Fibroblast of skin of back (primary cell): ENCODE data around the gene TTLL13.
A peak's percentile ranks its signal among the peaks of the same experiment; 100 is the strongest.
"Not testable (repeated sequence)": the region's sequence is repeated elsewhere in the genome, so short reads cannot be mapped to it uniquely, and the experiment has no call there.

Experiments
- DNase-seq: peaks from one replicate; pipeline ENCODE4 v3.0.0-alpha.2; 2013

TTLL13 gene

GRCh38 chr15:90234096-90234988, 15.0 kb upstream of the TTLL13 start, which contains the start of gene GDPGP1:
GDPGP1 (plus strand) TSS chr15:90234209; CDS start chr15:90240909, 6,700 bp downstream.
- DNase-seq = no peak

- DNase-seq = no peak
These were observed 10.0 kb upstream of the TTLL13 start for GRCh38 chr15:90239371-90239770.

DNA sequence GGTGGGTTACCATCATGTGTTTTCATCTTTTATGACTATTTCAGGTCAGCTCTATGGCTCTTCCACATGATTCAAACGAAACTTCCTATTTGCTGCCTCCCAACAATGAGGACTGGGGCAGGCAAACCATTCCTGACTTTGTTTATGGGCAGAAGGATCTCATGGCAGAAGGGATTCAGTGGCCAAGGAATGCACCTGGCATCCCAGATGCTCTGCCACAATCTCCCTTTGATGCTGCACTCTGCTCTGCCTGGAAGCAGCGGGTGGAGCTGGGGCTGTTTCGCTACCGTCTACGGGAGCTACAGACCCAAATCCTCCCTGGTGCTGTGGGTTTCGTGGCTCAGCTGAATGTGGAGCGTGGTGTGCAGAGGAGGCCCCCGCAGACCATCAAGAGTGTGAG, 8.5 kb upstream of the TTLL13 start:
- no peak for DNase-seq

- no peak for DNase-seq
These were observed 7.8 kb upstream of the TTLL13 start for GRCh38 chr15:90241343-90242192.

DNA sequence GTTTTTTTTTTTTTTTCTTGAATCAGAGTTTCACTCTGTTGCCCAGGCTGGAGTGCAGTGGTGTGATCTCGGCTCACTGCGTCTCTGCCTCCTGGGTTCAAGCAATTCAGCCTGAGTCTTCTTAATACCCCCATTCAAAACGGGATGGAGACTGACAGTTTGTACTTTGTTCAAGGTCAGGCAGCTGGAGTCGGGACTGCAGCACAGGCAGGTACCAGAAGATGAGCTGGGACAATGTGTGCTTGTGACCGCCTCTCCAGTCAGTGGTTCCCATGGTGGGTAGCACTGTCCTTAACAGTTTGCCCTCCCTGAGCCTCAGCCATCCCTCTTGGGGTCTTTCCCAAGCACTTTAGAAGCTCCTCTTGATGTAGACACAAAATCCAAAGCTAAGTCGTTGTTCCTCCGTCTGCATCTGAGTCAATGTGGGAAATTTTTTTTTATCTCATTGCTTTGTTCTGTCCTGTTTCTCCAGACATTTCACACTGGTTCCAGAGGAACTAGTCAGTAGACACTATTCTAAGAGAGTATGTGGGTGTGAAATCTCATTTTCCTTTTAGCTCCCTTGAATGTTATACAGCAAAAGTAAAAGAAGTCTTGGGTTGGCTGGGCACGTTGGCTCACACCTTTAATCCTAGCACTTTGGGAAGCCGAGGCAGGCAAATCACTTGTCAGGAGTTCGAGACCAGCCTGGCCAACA, 5.3 kb upstream of the TTLL13 start:
- no peak for DNase-seq

GRCh38 chr15:90248789-90249202, 560 bp upstream of the TTLL13 start:
- DNase-seq = no peak

DNA sequence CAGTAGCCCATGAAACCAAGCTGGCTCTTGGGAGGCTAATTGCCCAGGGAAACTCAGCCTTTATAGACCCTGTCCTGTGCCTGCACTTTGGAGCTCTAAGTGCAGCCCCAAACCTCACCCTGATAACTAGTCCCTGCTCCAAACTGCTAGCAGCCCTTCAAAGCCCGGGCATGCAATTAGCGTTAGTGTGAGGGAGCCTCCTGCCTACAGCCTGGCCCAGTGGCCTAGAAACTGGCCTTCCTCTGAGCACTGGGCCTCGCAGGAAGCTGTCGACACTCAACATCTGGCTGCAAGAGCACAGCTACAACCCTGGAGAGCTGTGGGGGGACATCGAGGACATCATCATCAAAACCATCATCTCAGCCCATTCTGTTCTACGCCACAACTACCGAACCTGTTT, 8.4 kb downstream of the TTLL13 start:
- DNase-seq = no peak

DNA sequence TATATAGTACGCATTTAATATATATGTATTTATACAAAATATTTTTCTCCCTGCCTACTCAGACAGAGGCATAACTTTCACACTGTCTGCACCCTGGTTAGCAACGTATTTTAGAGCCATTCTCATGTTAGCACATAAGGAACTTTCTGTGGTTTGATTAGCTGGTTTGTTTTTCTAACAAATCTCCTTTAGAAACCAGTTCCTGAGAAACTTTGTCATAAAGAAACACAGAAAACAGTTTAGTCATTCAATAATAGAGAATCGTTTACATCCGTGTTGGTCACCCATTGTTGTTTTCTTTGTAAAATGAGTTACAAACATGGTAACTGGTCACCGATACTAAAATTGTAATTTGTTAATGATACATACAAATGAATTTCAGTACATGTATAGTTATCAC, 10.2 kb downstream of the TTLL13 start:
- DNase-seq = peak; percentile 25

DNA sequence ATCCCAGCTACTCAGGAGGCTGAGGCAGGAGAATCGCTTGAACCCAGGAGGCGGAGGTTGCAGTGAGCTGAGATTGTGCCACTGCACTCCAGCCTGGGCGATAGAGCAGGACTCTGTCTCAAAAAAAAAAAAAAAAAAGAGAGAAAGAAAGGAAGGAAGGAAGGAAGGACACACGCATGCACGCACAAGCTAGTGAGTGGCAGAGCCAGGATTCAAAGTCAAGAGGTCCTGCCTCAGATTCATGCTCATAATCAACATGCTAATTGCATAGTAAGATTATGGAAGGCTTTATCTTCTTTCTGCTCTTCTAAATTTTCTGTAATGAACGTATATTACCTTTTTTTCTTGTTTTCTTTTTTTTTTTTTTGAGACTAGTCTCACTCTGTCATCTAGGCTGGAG, 11.4 kb downstream of the TTLL13 start:
- not testable (repeated sequence) for DNase-seq

DNA sequence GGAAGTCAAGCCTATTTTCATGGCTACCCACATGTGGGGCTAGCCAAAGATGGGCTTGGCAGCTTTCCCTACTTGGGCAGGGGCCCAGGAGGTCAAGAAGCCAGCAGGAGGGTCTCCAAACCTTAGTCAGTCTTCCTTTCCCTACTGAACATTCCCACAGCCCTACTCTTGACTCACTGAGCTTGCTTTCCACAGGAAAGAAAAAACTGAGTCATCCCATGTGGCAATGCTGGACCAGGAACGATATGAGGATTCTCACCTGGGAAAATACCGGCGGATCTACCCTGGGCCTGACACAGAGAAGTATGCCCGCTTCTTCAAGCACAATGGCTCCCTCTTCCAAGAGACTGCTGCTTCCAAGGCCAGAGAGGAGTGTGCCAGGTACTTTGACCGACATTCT, 12.5 kb downstream of the TTLL13 start:
- DNase-seq = no peak

GRCh38 chr15:90262426-90262825, 13.1 kb downstream of the TTLL13 start:
- no peak for DNase-seq

DNA sequence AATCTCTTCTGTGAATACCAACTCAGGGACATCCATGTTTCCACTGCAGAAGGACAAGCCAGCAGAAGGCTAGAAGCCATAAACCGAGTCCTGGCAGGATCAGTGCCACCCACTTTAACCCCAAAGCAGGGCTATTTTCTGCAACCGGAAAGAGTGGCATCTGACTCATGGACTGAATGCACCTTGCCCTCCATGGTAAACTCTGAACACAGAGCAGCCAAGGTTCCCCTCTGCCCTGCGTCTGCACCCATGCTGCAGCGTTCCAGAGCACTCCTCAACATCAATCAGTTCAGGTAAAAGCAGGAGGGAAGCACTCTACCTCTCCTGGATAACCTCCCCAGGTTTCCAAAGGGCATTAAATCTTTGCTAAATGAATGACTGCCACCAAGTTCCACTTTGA, 15.3 kb downstream of the TTLL13 start:
- no peak for DNase-seq

DNA sequence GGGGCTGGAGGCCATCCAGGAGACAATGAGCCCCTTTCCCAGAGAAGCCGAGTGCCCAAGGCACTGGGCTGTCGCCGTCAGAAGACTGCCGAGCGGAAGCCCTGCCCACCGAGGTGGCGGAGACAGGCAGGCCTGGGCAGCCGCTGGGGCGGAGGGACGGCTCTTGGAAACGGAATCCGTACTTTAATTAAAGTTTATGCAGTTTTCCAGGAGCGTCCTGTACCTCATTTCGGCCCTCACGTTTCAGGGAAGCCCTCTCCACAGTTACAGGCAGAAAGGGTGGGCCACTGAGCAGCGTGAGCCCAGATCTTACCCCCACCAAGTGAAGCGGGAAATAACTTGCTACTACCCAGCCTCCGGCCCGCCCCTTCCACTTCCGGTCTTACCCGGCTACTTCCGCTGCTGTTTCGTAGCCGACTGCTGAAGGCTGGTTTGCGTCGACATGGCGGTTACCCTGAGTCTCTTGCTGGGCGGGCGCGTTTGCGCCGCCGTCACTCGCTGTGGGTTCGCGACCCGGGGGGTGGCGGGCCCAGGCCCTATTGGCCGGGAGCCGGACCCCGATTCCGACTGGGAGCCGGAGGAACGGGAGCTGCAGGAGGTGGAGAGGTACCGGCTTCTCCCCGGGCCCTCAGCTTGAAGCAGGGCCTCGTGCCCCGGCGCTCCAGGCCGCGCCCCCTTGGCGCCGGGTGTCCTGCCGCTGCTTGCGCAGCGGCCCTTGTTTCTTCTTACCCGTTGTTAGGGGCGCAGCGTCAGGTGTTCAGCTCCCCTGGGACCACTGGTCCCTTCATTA, 16.1 kb downstream of the TTLL13 start, which contains the start of gene NGRN:
Gene NGRN, plus strand, starts transcription at position 402 of the 790 bp plus-strand sequence. Its CDS starts 41 bp downstream, at position 443.
- peak; percentile 92 for DNase-seq

- peak; percentile 39 for DNase-seq
These were observed 16.7 kb downstream of the TTLL13 start for GRCh38 chr15:90266061-90266431.

DNA sequence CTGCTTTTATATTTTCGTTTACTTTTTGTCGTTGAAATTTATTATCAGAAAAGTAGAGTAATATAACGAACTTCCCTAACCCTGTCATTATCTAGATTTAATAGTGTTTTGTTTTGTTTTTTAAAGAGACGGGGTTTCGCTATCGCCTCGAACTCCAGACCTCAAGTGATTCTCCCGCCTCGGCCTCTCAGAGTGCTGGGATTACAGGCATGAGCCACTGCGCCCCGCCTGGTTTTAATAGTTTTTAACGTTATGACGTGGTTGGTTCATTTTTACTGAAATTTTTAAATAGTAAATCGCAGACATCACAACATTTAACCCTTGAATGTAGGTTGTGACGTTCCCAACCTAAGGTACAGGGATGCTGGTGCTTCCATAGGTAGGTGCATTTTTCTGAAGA, 17.1 kb downstream of the TTLL13 start:
- peak; percentile 36 for DNase-seq

DNA sequence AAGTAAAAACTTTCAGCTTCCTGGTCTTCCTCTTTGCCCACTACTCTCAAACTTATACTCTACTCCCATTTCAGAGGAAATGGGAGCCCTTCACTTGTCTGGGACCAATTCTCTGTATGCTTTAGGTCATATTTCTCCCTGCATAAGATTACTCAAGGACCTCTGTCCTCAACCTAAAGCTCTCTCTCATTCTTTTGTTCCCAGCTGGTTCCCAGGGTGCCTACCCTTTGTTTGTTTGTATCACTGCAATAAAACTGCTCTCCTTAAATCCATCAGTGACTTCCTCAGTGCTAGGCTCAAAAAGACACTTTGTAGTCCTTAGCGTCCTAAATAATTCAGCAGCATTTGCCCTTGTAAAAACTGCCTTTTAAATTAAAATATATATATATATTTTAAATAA, 19.1 kb downstream of the TTLL13 start:
- DNase-seq = no peak

GRCh38 chr15:90270502-90271150, 21.3 kb downstream of the TTLL13 start:
- no peak for DNase-seq

DNA sequence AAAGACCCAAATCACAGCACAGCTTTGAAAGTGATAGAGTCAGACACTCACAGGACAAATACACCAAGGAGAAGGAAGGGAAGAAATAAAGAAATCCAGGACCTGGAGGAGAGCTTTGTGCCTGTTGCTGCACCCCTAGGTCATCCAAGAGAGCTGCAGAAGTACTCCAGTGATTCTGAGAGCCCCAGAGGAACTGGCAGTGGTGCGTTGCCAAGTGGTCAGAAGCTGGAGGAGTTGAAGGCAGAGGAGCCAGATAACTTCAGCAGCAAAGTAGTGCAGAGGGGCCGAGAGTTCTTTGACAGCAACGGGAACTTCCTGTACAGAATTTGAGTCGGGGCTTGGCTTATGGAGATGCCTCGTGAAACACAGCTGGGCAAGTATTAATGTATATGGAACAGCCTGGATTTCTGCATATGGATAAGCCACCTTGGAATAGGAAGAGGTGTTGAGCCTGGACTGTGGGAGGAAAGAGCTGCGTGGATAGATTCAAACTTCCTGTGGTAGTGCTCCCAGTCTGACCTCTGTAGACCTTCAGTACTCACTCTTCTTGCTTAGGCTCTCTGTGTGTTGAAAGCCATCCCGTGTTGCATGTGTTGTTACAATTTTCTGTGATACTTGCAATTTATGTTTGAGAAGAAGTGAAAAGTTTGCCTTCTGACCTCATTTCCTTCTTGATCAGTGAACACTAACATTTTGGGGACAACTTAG, 22.3 kb downstream of the TTLL13 start:
- no peak for DNase-seq

DNA sequence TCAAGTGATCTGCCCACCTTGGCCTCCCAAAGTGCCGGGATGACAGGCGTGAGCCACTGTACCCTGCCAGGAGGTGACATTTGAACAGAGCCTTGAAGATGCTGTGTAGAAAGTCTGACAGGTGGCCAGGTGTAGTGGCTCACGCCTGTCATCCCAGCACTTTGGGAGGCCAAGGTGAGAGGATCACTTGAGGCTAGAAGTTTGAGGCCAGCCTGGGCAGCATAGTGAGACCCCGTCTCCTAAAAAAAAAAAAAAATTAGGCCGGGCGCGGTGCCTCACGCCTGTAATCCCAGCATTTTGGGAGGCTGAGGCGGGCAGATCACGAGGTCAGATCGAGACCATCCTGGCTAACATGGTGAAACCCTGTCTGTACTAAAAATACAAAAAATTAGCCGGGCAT, 29.1 kb downstream of the TTLL13 start:
- not testable (repeated sequence) for DNase-seq

GRCh38 chr15:90280743-90281142, 31.4 kb downstream of the TTLL13 start:
- DNase-seq = not testable (repeated sequence)

GRCh38 chr15:90281637-90282036, 32.3 kb downstream of the TTLL13 start:
- DNase-seq = not testable (repeated sequence)
